HUES64 (cell line): ENCODE measurements around the gene EOMES. TPM values are rescaled to one million over a fixed set of nuclear protein-coding genes. Genes with fewer than 3 reads are reported as not detected.
A peak's percentile ranks its signal among the peaks of the same experiment; 100 is the strongest.
"Not testable (repeated sequence)": the region's sequence is repeated elsewhere in the genome, so short reads cannot be mapped to it uniquely, and the experiment has no call there.

ENCODE experiments used
- H3K27ac ChIP-seq: 2 replicates; pipeline ENCODE4 v1.7.0; 2013; ENCODE audit warnings: low read depth, low read length, inconsistent platforms
- H3K27me3 ChIP-seq: 2 replicates; pipeline ENCODE4 v1.6.1; 2013; ENCODE audit warnings: mild to moderate bottlenecking, low read length; ENCODE audit not compliant: insufficient read depth
- H3K36me3 ChIP-seq: 2 replicates; pipeline ENCODE4 v1.6.1; 2013; ENCODE audit warnings: mild to moderate bottlenecking, low read length; ENCODE audit not compliant: insufficient read depth
- H3K4me1 ChIP-seq: 2 replicates; pipeline ENCODE4 v1.6.1; 2013; ENCODE audit warnings: mild to moderate bottlenecking, low read length, moderate library complexity; ENCODE audit not compliant: insufficient read depth
- H3K4me3 ChIP-seq: 2 replicates; pipeline ENCODE4 v1.5.1; 2013; ENCODE audit warnings: mild to moderate bottlenecking, low read length, moderate library complexity
- H3K9ac ChIP-seq: 2 replicates; pipeline ENCODE4 v1.6.1; 2013; ENCODE audit warnings: mild to moderate bottlenecking, low read depth, low read length
- H3K9me3 ChIP-seq: 2 replicates; pipeline ENCODE4 v1.6.1; 2013; ENCODE audit warnings: low read depth, low read length; ENCODE audit not compliant: insufficient read depth
- WGBS: fragments of 150-250, 120-280 bp; methylation state at CpG from one replicate; pipeline ENCODE4 v1.1.7; 2013; ENCODE audit warnings: missing lambda C conversion rate; 5-methylcytosine and 5-hydroxymethylcytosine counted together
- polyA plus RNA-seq, 2 experiments: library from polyadenylated mRNA; stranded (reverse); fragments of 50-300 nt; gene quantifications; one replicate each; pipeline ENCODE4 v1.2.3, GENCODE V29; 2013

EOMES gene
- 21.3 TPM for polyA plus RNA-seq (2013, experiment 1 of 2)
- polyA plus RNA-seq (2013, experiment 2 of 2), result 24.8 TPM

- H3K9ac ChIP-seq, result no peak within 1 kb of the TSS
- H3K27ac ChIP-seq, result no peak within 1 kb of the TSS
- H3K4me1 ChIP-seq, result peaks cover 71% of the 10 kb centered on the region
- H3K9me3 ChIP-seq, result no peaks in the 10 kb centered on the region
- peak within 1 kb of the TSS; percentile 56 for H3K4me3 ChIP-seq
- WGBS, result under 1% methylated on average over 81 of the region's 81 CpGs
- H3K27me3 ChIP-seq, result peaks cover 100% of the 10 kb centered on the region
- no peaks in the 10 kb centered on the region for H3K36me3 ChIP-seq
These were observed at the start of gene EOMES for GRCh38 chr3:27721717-27722564. TSS of gene EOMES (minus strand) at chr3:27722323. CDS start at chr3:27722294, 29 bp downstream.

DNA sequence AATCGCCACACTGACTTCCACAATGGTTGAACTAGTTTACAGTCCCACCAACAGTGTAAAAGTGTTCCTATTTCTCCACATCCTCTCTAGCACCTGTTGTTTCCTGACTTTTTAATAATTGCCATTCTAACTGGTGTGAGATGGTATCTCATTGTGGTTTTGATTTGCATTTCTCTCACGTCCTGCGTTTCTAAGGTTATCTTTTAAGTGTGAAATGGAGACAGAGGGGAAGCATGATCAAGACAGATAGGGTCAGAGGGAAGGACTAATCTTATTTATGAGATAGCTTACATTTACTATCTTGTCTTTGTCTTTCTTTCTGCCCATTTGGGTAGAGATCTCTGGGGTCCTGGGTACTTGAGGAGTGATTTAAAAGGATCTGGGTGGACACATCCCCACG, 48.3 kb upstream of the EOMES start:
- 80% methylated on average over 3 of the region's 4 CpGs for WGBS
- H3K9ac ChIP-seq, H3K4me3 ChIP-seq, H3K27me3 ChIP-seq, H3K4me1 ChIP-seq, H3K9me3 ChIP-seq, H3K36me3 ChIP-seq, H3K27ac ChIP-seq: not testable (repeated sequence)

DNA sequence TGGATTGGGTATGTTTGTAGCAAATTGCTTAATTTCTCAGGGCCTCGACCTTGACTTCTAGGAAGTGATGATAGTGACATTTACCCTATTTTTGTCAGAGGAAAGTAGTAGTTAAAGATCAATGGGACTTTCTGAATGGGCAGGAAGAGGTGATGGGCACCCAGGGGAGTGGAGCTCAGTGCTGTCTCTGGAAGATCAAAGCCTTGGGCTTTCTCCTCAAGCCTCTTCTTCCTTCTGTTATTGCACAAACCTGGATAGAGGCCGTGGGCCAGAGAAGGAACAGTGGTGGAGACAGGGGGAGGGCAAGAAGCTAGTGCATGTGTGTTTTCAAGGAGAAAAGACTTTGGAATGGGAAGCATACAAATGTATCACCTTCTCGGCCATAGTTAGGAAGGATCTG, 44.9 kb upstream of the EOMES start:
- WGBS, result 23% methylated on average over 3 of the region's 3 CpGs
- no peak overlapping the region for H3K4me3 ChIP-seq
- H3K9ac ChIP-seq, result no peak overlapping the region
- H3K9me3 ChIP-seq, result no peaks in the 10 kb centered on the region
- H3K36me3 ChIP-seq, result no peaks in the 10 kb centered on the region
- peaks cover 6% of the 10 kb centered on the region; the same call in 1 of the 2 replicates for H3K4me1 ChIP-seq
- H3K27me3 ChIP-seq, result no peaks in the 10 kb centered on the region
- no peak overlapping the region for H3K27ac ChIP-seq

- Histone ChIP-seq H3K27ac (no peak overlapping the region), H3K27me3 (no peaks in the 10 kb centered on the region), H3K9me3 (no peaks in the 10 kb centered on the region), H3K36me3 (no peaks in the 10 kb centered on the region), H3K4me1 (no peaks in the 10 kb centered on the region; the same call in 1 of the 2 replicates), H3K4me3 (no peak overlapping the region), H3K9ac (no peak overlapping the region)
- 93% methylated on average over 1 of the region's 1 CpG for WGBS
These were observed 36.0 kb upstream of the EOMES start for GRCh38 chr3:27758083-27758482.

DNA sequence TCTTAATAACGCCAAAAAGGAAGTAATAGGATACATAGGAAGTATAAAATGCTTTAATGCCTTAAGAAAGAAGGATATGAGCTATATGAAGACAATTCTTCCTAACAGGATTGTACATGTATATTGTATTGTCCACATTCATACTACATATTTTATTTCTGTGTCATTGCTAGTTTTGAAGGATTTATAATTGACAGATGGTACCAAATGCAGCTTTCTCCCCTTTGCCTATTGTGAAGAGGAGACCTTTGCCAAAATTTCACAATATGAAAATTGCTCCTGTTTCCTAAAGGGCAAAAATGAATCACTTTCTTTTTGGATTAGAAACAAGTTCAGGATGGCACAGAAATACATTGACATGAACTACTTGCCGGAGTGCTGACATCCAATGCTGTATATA, 34.8 kb upstream of the EOMES start:
- H3K9ac ChIP-seq, result no peak overlapping the region
- WGBS, result 97% methylated on average over 1 of the region's 2 CpGs
- no peaks in the 10 kb centered on the region for H3K36me3 ChIP-seq
- no peaks in the 10 kb centered on the region for H3K27me3 ChIP-seq
- H3K4me1 ChIP-seq, result no peaks in the 10 kb centered on the region; the same call in 1 of the 2 replicates
- no peak overlapping the region for H3K4me3 ChIP-seq
- no peak overlapping the region for H3K27ac ChIP-seq
- H3K9me3 ChIP-seq, result no peaks in the 10 kb centered on the region

- H3K9me3 ChIP-seq, result no peaks in the 10 kb centered on the region
- H3K9ac ChIP-seq, result no peak overlapping the region
- no peaks in the 10 kb centered on the region for H3K27me3 ChIP-seq
- H3K4me1 ChIP-seq, result no peaks in the 10 kb centered on the region
- H3K4me3 ChIP-seq, result no peak overlapping the region
- no peaks in the 10 kb centered on the region for H3K36me3 ChIP-seq
- 100% methylated on average over 1 of the region's 1 CpG for WGBS
- H3K27ac ChIP-seq, result no peak overlapping the region
These were observed 30.8 kb upstream of the EOMES start for GRCh38 chr3:27752926-27753325.

- Histone ChIP-seq H3K27ac (no peak overlapping the region), H3K9ac (no peak overlapping the region), H3K27me3 (no peaks in the 10 kb centered on the region), H3K9me3 (no peaks in the 10 kb centered on the region), H3K4me1 (no peaks in the 10 kb centered on the region), H3K4me3 (no peak overlapping the region), H3K36me3 (no peaks in the 10 kb centered on the region)
- WGBS, result 92% methylated on average over 1 of the region's 1 CpG
These were observed 27.5 kb upstream of the EOMES start for GRCh38 chr3:27749643-27750042.

GRCh38 chr3:27746838-27747237, 24.7 kb upstream of the EOMES start:
- Histone ChIP-seq H3K27me3 (no peaks in the 10 kb centered on the region; the same call in 1 of the 2 replicates), H3K4me1 (no peaks in the 10 kb centered on the region), H3K36me3 (no peaks in the 10 kb centered on the region), H3K4me3 (no peak overlapping the region), H3K27ac (no peak overlapping the region), H3K9ac (no peak overlapping the region), H3K9me3 (no peaks in the 10 kb centered on the region)
- 84% methylated on average over 3 of the region's 3 CpGs for WGBS

DNA sequence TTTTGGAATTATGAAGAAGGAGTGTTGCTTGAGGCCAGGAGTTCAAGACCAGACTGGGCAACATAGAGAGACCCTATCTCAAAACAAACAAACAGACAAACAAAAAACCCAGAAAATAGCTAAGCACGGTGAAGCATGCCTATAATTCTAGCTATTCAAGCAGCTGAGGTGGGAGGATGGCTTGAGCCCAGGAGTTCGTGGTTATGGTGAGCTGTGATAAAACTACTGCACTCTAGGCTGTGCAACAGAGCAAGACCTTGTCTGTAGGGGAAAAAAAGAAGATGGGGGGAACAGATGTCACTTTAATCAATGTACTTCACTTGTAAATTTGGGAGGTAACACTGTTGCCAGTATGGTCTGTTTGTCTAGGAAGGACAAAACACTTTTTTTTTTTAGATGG, 18.7 kb upstream of the EOMES start:
- H3K4me1 ChIP-seq, result no peaks in the 10 kb centered on the region
- H3K9me3 ChIP-seq, result no peaks in the 10 kb centered on the region
- 84% methylated on average over 2 of the region's 2 CpGs for WGBS
- peaks cover 5% of the 10 kb centered on the region; the same call in 1 of the 2 replicates for H3K27me3 ChIP-seq
- H3K4me3 ChIP-seq, result no peak overlapping the region
- no peak overlapping the region for H3K27ac ChIP-seq
- no peak overlapping the region for H3K9ac ChIP-seq
- no peaks in the 10 kb centered on the region for H3K36me3 ChIP-seq

DNA sequence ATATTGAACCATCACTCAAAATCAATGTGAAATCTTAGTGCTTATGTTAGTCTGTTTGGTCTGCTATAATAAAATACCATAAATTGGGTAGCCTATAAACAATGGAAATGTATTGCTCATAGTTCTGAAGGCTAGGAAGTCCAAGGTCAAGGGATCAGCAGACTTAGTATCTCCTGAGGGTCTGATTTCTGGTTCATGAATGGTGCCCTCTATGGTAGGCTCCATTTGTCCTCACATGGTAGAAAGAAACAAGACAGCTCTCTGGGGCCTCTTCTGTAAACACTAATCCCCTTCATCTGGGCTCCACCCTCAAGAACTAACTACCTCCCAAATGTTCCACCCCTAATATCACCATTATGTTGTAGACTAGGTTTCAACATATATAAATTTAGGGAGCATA, 15.0 kb upstream of the EOMES start:
- Histone ChIP-seq H3K27ac (no peak overlapping the region), H3K4me1 (peaks cover 2% of the 10 kb centered on the region), H3K9me3 (no peaks in the 10 kb centered on the region), H3K36me3 (no peaks in the 10 kb centered on the region), H3K9ac (no peak overlapping the region), H3K27me3 (peaks cover 40% of the 10 kb centered on the region), H3K4me3 (no peak overlapping the region)

DNA sequence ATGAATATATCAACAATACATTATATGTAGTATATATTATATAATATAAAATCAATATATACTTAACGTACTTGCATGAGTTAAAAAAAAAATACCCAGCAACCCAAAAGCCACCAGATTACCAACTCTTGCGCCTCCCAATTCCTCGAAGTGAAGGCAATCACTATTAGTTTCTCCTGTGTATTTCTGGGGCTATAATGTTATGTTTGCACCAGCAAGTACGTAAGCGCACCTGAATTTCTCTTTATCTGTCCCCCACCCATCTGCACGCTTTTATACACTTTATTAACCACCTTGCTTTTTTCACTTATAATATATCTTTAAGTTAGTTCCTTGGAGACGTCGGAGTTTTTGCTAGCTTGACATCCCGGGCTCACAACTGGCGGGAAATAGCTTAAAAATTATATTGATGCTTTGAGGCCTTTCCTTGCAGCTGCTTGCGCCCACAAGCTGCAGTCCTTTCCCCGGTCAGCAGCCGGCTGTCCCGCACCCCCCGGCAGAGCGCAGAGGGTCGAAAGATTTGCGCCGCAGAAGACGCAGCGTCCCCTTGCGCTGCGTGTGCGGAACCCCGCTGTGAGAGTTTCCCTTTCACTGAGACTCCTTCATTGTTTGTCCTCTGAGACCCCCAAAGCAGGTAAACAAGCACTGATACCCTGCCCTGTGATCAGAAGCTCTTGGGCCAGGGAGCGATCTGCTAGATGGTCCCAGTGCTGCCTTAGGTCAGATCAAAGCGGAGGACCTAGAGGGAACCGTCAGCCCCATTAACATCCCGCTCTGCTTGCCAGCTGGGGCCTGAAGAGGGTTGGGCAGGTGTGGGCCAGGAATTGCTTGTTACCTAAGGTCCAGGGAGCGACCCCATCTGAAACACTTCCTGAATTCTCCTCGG, 8.9 kb upstream of the EOMES start:
- WGBS, result 2% methylated on average over 28 of the region's 31 CpGs
- Histone ChIP-seq H3K27me3 (peaks cover 96% of the 10 kb centered on the region), H3K27ac (no peak overlapping the region), H3K9ac (no peak overlapping the region), H3K36me3 (no peaks in the 10 kb centered on the region), H3K4me3 (peak overlapping the region; percentile 41), H3K9me3 (no peaks in the 10 kb centered on the region), H3K4me1 (peaks cover 49% of the 10 kb centered on the region)
